ENCODE measurements around the gene ARHGAP26. TPM values are rescaled to one million over a fixed set of nuclear protein-coding genes. Genes with fewer than 3 reads are reported as not detected.

ARHGAP26 gene
- polyA plus RNA-seq, 3 donors: 26.5 to 56.8 (median 28.7) TPM

DNA sequence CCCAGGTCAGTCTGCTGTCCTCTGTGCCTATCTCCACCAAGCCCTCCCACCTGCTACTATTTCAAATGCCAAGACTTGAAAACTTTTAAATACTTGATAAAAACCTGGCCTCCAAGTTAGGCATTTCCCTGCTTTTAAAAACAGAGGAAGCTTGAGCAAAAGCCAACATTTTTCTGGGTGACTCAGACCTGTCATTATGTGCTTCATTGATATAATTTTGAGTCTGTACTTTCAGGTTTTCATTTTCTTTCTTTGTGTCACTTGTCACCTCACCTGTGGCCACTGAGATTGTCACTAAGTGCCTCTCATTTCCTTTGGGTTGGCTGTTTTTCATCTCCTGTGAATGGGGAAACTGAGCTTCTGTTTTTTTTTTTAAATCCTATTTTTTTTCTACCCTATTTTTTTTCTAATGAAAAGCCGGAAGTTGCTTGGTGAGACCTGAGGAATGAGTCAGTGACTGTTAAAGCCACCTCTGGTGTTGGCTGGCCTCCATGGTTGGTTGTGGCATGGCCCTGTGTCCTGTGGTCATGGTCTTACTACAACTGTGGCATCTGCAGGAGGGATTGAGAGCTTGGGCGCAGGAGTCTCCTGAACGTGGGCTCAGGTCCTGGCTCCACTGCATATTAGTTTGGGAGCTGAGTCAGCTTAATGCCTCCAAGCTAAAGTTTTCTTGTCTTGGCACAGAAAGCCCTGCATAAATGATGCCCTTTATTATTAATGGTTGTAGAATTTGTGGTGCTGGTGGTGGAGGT, 56.7 kb downstream of the ARHGAP26 start:
- TF ChIP-seq, protein P1, sequence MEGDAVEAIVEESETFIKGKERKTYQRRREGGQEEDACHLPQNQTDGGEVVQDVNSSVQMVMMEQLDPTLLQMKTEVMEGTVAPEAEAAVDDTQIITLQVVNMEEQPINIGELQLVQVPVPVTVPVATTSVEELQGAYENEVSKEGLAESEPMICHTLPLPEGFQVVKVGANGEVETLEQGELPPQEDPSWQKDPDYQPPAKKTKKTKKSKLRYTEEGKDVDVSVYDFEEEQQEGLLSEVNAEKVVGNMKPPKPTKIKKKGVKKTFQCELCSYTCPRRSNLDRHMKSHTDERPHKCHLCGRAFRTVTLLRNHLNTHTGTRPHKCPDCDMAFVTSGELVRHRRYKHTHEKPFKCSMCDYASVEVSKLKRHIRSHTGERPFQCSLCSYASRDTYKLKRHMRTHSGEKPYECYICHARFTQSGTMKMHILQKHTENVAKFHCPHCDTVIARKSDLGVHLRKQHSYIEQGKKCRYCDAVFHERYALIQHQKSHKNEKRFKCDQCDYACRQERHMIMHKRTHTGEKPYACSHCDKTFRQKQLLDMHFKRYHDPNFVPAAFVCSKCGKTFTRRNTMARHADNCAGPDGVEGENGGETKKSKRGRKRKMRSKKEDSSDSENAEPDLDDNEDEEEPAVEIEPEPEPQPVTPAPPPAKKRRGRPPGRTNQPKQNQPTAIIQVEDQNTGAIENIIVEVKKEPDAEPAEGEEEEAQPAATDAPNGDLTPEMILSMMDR (IDR thresholded peaks at IDR 0.05): no peak

DNA sequence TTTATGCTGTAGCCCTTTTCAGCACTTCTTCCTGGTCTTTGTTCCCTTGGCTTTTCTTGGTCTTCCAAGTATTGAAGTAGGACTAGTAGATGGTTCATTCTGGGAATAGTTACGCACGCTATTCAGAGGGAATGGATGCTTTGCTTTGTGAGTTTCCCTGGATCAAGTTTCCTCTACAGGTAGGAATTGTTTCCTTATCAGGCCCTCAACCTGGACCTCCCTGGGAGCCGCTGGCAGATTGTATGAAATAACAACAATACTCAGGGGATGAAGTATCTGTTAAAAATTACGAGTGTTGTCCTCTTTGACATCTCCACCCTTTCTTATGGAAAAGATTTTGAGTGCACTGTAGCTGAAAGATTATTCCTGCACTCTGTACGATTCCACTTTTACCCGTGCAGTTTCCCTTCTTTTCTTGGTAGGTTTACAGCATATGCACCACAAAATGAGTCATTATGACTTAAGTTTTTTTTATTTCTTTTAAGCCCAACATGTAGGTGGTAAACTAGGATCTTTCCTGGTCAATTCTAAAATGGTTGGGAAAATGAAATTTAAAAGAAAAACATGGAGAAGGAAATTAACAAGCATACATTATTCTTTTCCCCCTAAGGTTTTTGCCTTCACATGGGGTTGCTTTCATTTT, 57.9 kb downstream of the ARHGAP26 start:
- peaks cover 0 to 1% (median 0%) of the 10 kb centered on the region in 7 donors for H3K9me3 Mint-ChIP-seq
- Histone ChIP-seq H4K20me1 (ENCODE audit: insufficient read depth, low read length) (peaks cover 100% of the 10 kb centered on the region), H3K4me2 (replicated peaks; ENCODE audit: extremely low read depth, low read length, poor library complexity, severe bottlenecking) (no peak overlapping the region), H3K4me3 (replicated peaks in 1 of 3; ENCODE audit: low read depth in 2 of 3, low read length in 3 of 3) (peak overlapping the region in 1 of 3 experiments; percentile 15), H3K79me2 (ENCODE audit: insufficient read depth, low read length) (peaks cover 100% of the 10 kb centered on the region), H3K9ac (ENCODE audit: insufficient read depth, low read length, poor library complexity, severe bottlenecking) (no peak overlapping the region), H3K27ac (ENCODE audit: low read depth in 1 of 2, low read length in 2 of 2) (peak overlapping the region in 1 of 2 donors; percentile 81), H3K9me3 (replicated peaks in 1 of 2; ENCODE audit: control insufficient read depth in 1 of 2, insufficient read depth in 1 of 2, low read length in 2 of 2) (no peaks in the 10 kb centered on the region), H3K4me1 (ENCODE audit: control insufficient read depth in 1 of 2, insufficient read depth in 2 of 2, low read length in 2 of 2) (peaks cover 33 to 69% of the 10 kb centered on the region in 2 donors), H3K36me3 (replicated peaks in 1 of 2; ENCODE audit: control insufficient read depth in 1 of 2, insufficient read depth in 2 of 2, low read length in 2 of 2) (no peaks in the 10 kb centered on the region), H3K27me3 (ENCODE audit: control insufficient read depth in 2 of 2, insufficient read depth in 2 of 2, low read length in 2 of 2) (no peaks in the 10 kb centered on the region), H2AFZ (ENCODE audit: insufficient read depth, low read depth, low read length, poor library complexity, severe bottlenecking) (no peak overlapping the region)
- H3K36me3 Mint-ChIP-seq: peaks cover 38 to 42% of the 10 kb centered on the region in 2 donors
- DNase-seq: no peak
- TF ChIP-seq, protein P1 (IDR thresholded peaks at IDR 0.05): no peak
- peak overlapping the region in 6 of 7 donors; percentile 4 to 94 (median 42) for H3K27ac Mint-ChIP-seq
- WGBS (ENCODE audit: insufficient coverage): no CpG with 5 or more reads among the region's 6 CpGs
- H3K27me3 Mint-ChIP-seq (ENCODE audit: low read depth in 3 of 3): no peaks in the 10 kb centered on the region
- intact Hi-C loops (cut with micrococcal nuclease): loop anchor here in 1 of 2 donors (5.0 kb wide), 1 partner anchor 36 kb away; no protein-coding TSS in a partner anchor
- H3K4me3 Mint-ChIP-seq: no peak overlapping the region
- H3K4me1 Mint-ChIP-seq: peaks cover 79% of the 10 kb centered on the region

More for the DNA sequence above, 56.7 kb downstream of the ARHGAP26 start:
- H3K36me3 ChIP-seq (replicated peaks in 1 of 2; ENCODE audit: control insufficient read depth in 1 of 2, insufficient read depth in 2 of 2, low read length in 2 of 2): no peaks in the 10 kb centered on the region
- 20% methylated on average over 2 of the region's 3 CpGs for WGBS (ENCODE audit: insufficient coverage)
- Mint-ChIP-seq H3K27me3 (ENCODE audit: low read depth in 3 of 3) (no peaks in the 10 kb centered on the region), H3K4me1 (peaks cover 81% of the 10 kb centered on the region), H3K36me3 (peaks cover 38 to 47% of the 10 kb centered on the region in 2 donors), H3K4me3 (peak overlapping the region in 1 of 2 donors; percentile 22), H3K9me3 (peaks cover 0 to 1% (median 0%) of the 10 kb centered on the region in 7 donors), H3K27ac (peak overlapping the region; percentile 88 to 94 (median 91))
- intact Hi-C loops (cut with micrococcal nuclease): loop anchor here in 1 of 2 donors (5.0 kb wide), 1 partner anchor 35 kb away; no protein-coding TSS in a partner anchor
- peaks cover 98% of the 10 kb centered on the region for H4K20me1 ChIP-seq (ENCODE audit: insufficient read depth, low read length)
- no peak overlapping the region for H3K9ac ChIP-seq (ENCODE audit: insufficient read depth, low read length, poor library complexity, severe bottlenecking)
- no peak overlapping the region for H2AFZ ChIP-seq (ENCODE audit: insufficient read depth, low read depth, low read length, poor library complexity, severe bottlenecking)
- H3K4me3 ChIP-seq (replicated peaks in 1 of 3; ENCODE audit: low read depth in 2 of 3, low read length in 3 of 3): peak overlapping the region in 1 of 3 experiments; percentile 15
- peak; percentile 72 to 93 (median 89) for DNase-seq
- peak overlapping the region; percentile 19 for H3K4me2 ChIP-seq (replicated peaks; ENCODE audit: extremely low read depth, low read length, poor library complexity, severe bottlenecking)
- H3K27me3 ChIP-seq (ENCODE audit: control insufficient read depth in 2 of 2, insufficient read depth in 2 of 2, low read length in 2 of 2): no peaks in the 10 kb centered on the region
- H3K27ac ChIP-seq (ENCODE audit: low read depth in 1 of 2, low read length in 2 of 2): peak overlapping the region; percentile 56 to 81
- H3K79me2 ChIP-seq (ENCODE audit: insufficient read depth, low read length): peaks cover 95% of the 10 kb centered on the region
- H3K9me3 ChIP-seq (replicated peaks in 1 of 2; ENCODE audit: control insufficient read depth in 1 of 2, insufficient read depth in 1 of 2, low read length in 2 of 2): no peaks in the 10 kb centered on the region
- peaks cover 44 to 75% of the 10 kb centered on the region in 2 donors for H3K4me1 ChIP-seq (ENCODE audit: control insufficient read depth in 1 of 2, insufficient read depth in 2 of 2, low read length in 2 of 2)
